ENCODE results near the gene HSD17B8.

The HSD17B8 gene

GRCh38 chr6:33172688-33173534 lies 31.5 kb upstream of the HSD17B8 start:
- no peak overlapping the region for H4K8ac ChIP-seq (ENCODE audit: low read length)
- WGBS: 63% methylated on average over 16 of the region's 16 CpGs
- no peaks in the 10 kb centered on the region for H3K79me1 ChIP-seq (replicated peaks; ENCODE audit: low read length, poor library complexity, severe bottlenecking)
- peaks cover 21 to 28% of the 10 kb centered on the region in 2 experiments for H3K27me3 ChIP-seq (ENCODE audit: control insufficient read depth in 1 of 2, insufficient read depth in 1 of 2, low read length in 2 of 2)
- no peak overlapping the region for H2AFZ ChIP-seq (ENCODE audit: low read depth, low read length)
- peak; percentile 50 for DNase-seq
- no peak overlapping the region for H2BK15ac ChIP-seq (ENCODE audit: low read depth, poor library complexity, severe bottlenecking)
- H4K91ac ChIP-seq (ENCODE audit: low read length): no peak overlapping the region
- H3K4me3 ChIP-seq (ENCODE audit: insufficient read depth in 1 of 2, low read depth in 1 of 2, low read length in 2 of 2): no peak overlapping the region
- H3K4ac ChIP-seq (ENCODE audit: low read depth in 1 of 2, low read length in 2 of 2): no peak overlapping the region
- H2BK120ac ChIP-seq (ENCODE audit: low read depth, low read length): no peak overlapping the region
- H3K18ac ChIP-seq (ENCODE audit: low read depth in 1 of 2, low read length in 2 of 2): no peak overlapping the region
- no peak overlapping the region for H3K23ac ChIP-seq (ENCODE audit: low read length in 2 of 2)
- no peak overlapping the region for H3K9ac ChIP-seq (ENCODE audit: low read length)
- H3K4me2 ChIP-seq (ENCODE audit: low read length, poor library complexity, severe bottlenecking): no peak overlapping the region
- H3K4me1 ChIP-seq (ENCODE audit: control insufficient read depth, insufficient read depth, low read depth, low read length): peaks cover 2% of the 10 kb centered on the region
- H2BK12ac ChIP-seq (ENCODE audit: low read length in 2 of 2): no peak overlapping the region
- no peak overlapping the region for H2AK5ac ChIP-seq (ENCODE audit: low read length, severe bottlenecking)
- H3K9me3 ChIP-seq (ENCODE audit: control insufficient read depth, low read length): no peaks in the 10 kb centered on the region
- H2BK5ac ChIP-seq (ENCODE audit: low read depth, low read length, poor library complexity, severe bottlenecking): no peak overlapping the region
- H3K36me3 ChIP-seq (ENCODE audit: control insufficient read depth in 1 of 2, insufficient read depth in 2 of 2, low read depth in 1 of 2, low read length in 2 of 2): no peaks in the 10 kb centered on the region
- no peak overlapping the region for H3K14ac ChIP-seq (ENCODE audit: low read length in 2 of 2)
- no peak overlapping the region for H3K27ac ChIP-seq (ENCODE audit: low read length, poor library complexity, severe bottlenecking)

GRCh38 chr6:33173535-33174180 lies 30.8 kb upstream of the HSD17B8 start:
- no peak overlapping the region for H2AFZ ChIP-seq (ENCODE audit: low read depth, low read length)
- H2BK120ac ChIP-seq (ENCODE audit: low read depth, low read length): no peak overlapping the region
- H2BK15ac ChIP-seq (ENCODE audit: low read depth, poor library complexity, severe bottlenecking): no peak overlapping the region
- H3K18ac ChIP-seq (ENCODE audit: low read depth in 1 of 2, low read length in 2 of 2): no peak overlapping the region
- WGBS: 71% methylated on average over 8 of the region's 11 CpGs
- no peaks in the 10 kb centered on the region for H3K79me1 ChIP-seq (replicated peaks; ENCODE audit: low read length, poor library complexity, severe bottlenecking)
- no peak for DNase-seq
- H2BK5ac ChIP-seq (ENCODE audit: low read depth, low read length, poor library complexity, severe bottlenecking): no peak overlapping the region
- H3K27me3 ChIP-seq (ENCODE audit: control insufficient read depth in 1 of 2, insufficient read depth in 1 of 2, low read length in 2 of 2): peaks cover 21 to 31% of the 10 kb centered on the region in 2 experiments
- no peaks in the 10 kb centered on the region for H3K9me3 ChIP-seq (ENCODE audit: control insufficient read depth, low read length)
- no peak overlapping the region for H3K4me3 ChIP-seq (ENCODE audit: insufficient read depth in 1 of 2, low read depth in 1 of 2, low read length in 2 of 2)
- peaks cover 2% of the 10 kb centered on the region for H3K4me1 ChIP-seq (ENCODE audit: control insufficient read depth, insufficient read depth, low read depth, low read length)
- H3K27ac ChIP-seq (ENCODE audit: low read length, poor library complexity, severe bottlenecking): no peak overlapping the region
- no peak overlapping the region for H3K9ac ChIP-seq (ENCODE audit: low read length)
- H3K4me2 ChIP-seq (ENCODE audit: low read length, poor library complexity, severe bottlenecking): no peak overlapping the region
- no peaks in the 10 kb centered on the region for H3K36me3 ChIP-seq (ENCODE audit: control insufficient read depth in 1 of 2, insufficient read depth in 2 of 2, low read depth in 1 of 2, low read length in 2 of 2)
- no peak overlapping the region for H2AK5ac ChIP-seq (ENCODE audit: low read length, severe bottlenecking)
- no peak overlapping the region for H2BK12ac ChIP-seq (ENCODE audit: low read length in 2 of 2)
- H3K14ac ChIP-seq (ENCODE audit: low read length in 2 of 2): no peak overlapping the region
- no peak overlapping the region for H3K23ac ChIP-seq (ENCODE audit: low read length in 2 of 2)
- no peak overlapping the region for H4K91ac ChIP-seq (ENCODE audit: low read length)
- H4K8ac ChIP-seq (ENCODE audit: low read length): no peak overlapping the region
- no peak overlapping the region for H3K4ac ChIP-seq (ENCODE audit: low read depth in 1 of 2, low read length in 2 of 2)

- Histone ChIP-seq H2BK5ac (ENCODE audit: low read depth, low read length, poor library complexity, severe bottlenecking) (no peak overlapping the region), H3K27me3 (ENCODE audit: control insufficient read depth in 1 of 2, insufficient read depth in 1 of 2, low read length in 2 of 2) (peaks cover 25 to 34% of the 10 kb centered on the region in 2 experiments), H2AK5ac (ENCODE audit: low read length, severe bottlenecking) (no peak overlapping the region), H3K27ac (ENCODE audit: low read length, poor library complexity, severe bottlenecking) (no peak overlapping the region), H3K23ac (ENCODE audit: low read length in 2 of 2) (no peak overlapping the region), H2BK120ac (ENCODE audit: low read depth, low read length) (no peak overlapping the region), H3K4me3 (ENCODE audit: insufficient read depth in 1 of 2, low read depth in 1 of 2, low read length in 2 of 2) (no peak overlapping the region), H4K91ac (ENCODE audit: low read length) (no peak overlapping the region), H3K79me1 (replicated peaks; ENCODE audit: low read length, poor library complexity, severe bottlenecking) (no peaks in the 10 kb centered on the region), H3K9me3 (ENCODE audit: control insufficient read depth, low read length) (no peaks in the 10 kb centered on the region), H2BK15ac (ENCODE audit: low read depth, poor library complexity, severe bottlenecking) (no peak overlapping the region), H3K36me3 (ENCODE audit: control insufficient read depth in 1 of 2, insufficient read depth in 2 of 2, low read depth in 1 of 2, low read length in 2 of 2) (no peaks in the 10 kb centered on the region), H3K14ac (ENCODE audit: low read length in 2 of 2) (no peak overlapping the region), H3K4me2 (ENCODE audit: low read length, poor library complexity, severe bottlenecking) (no peak overlapping the region), H2BK12ac (ENCODE audit: low read length in 2 of 2) (no peak overlapping the region), H3K9ac (ENCODE audit: low read length) (no peak overlapping the region), H3K18ac (ENCODE audit: low read depth in 1 of 2, low read length in 2 of 2) (no peak overlapping the region), H2AFZ (ENCODE audit: low read depth, low read length) (no peak overlapping the region), H4K8ac (ENCODE audit: low read length) (no peak overlapping the region), H3K4me1 (ENCODE audit: control insufficient read depth, insufficient read depth, low read depth, low read length) (peaks cover 2% of the 10 kb centered on the region), H3K4ac (ENCODE audit: low read depth in 1 of 2, low read length in 2 of 2) (no peak overlapping the region)
- no peak for DNase-seq
- WGBS: 90% methylated on average over 4 of the region's 4 CpGs
Observed at GRCh38 chr6:33174784-33175183, 29.7 kb upstream of the HSD17B8 start.

GRCh38 chr6:33175436-33176069 lies 28.9 kb upstream of the HSD17B8 start:
- WGBS: 79% methylated on average over 8 of the region's 10 CpGs
- H2AFZ ChIP-seq (ENCODE audit: low read depth, low read length): no peak overlapping the region
- H3K27ac ChIP-seq (ENCODE audit: low read length, poor library complexity, severe bottlenecking): no peak overlapping the region
- H2BK12ac ChIP-seq (ENCODE audit: low read length in 2 of 2): no peak overlapping the region
- no peak overlapping the region for H2BK5ac ChIP-seq (ENCODE audit: low read depth, low read length, poor library complexity, severe bottlenecking)
- no peak overlapping the region for H4K91ac ChIP-seq (ENCODE audit: low read length)
- no peak overlapping the region for H4K8ac ChIP-seq (ENCODE audit: low read length)
- H3K9ac ChIP-seq (ENCODE audit: low read length): no peak overlapping the region
- no peaks in the 10 kb centered on the region for H3K36me3 ChIP-seq (ENCODE audit: control insufficient read depth in 1 of 2, insufficient read depth in 2 of 2, low read depth in 1 of 2, low read length in 2 of 2)
- H3K14ac ChIP-seq (ENCODE audit: low read length in 2 of 2): no peak overlapping the region
- no peak overlapping the region for H3K4me2 ChIP-seq (ENCODE audit: low read length, poor library complexity, severe bottlenecking)
- no peak overlapping the region for H3K18ac ChIP-seq (ENCODE audit: low read depth in 1 of 2, low read length in 2 of 2)
- H2BK120ac ChIP-seq (ENCODE audit: low read depth, low read length): no peak overlapping the region
- H2AK5ac ChIP-seq (ENCODE audit: low read length, severe bottlenecking): no peak overlapping the region
- no peak overlapping the region for H3K23ac ChIP-seq (ENCODE audit: low read length in 2 of 2)
- H3K4me3 ChIP-seq (ENCODE audit: insufficient read depth in 1 of 2, low read depth in 1 of 2, low read length in 2 of 2): no peak overlapping the region
- peaks cover 2% of the 10 kb centered on the region for H3K4me1 ChIP-seq (ENCODE audit: control insufficient read depth, insufficient read depth, low read depth, low read length)
- H3K9me3 ChIP-seq (ENCODE audit: control insufficient read depth, low read length): no peaks in the 10 kb centered on the region
- DNase-seq: no peak
- peaks cover 28 to 34% of the 10 kb centered on the region in 2 experiments for H3K27me3 ChIP-seq (ENCODE audit: control insufficient read depth in 1 of 2, insufficient read depth in 1 of 2, low read length in 2 of 2)
- no peak overlapping the region for H2BK15ac ChIP-seq (ENCODE audit: low read depth, poor library complexity, severe bottlenecking)
- H3K4ac ChIP-seq (ENCODE audit: low read depth in 1 of 2, low read length in 2 of 2): no peak overlapping the region
- H3K79me1 ChIP-seq (replicated peaks; ENCODE audit: low read length, poor library complexity, severe bottlenecking): no peaks in the 10 kb centered on the region

All from mesenchymal stem cell (in vitro differentiated cells and primary cell).